Endothelial cell (in vitro differentiated cells): ENCODE results near the gene ERCC1. TPM values are rescaled to one million over a fixed set of nuclear protein-coding genes. Genes with fewer than 3 reads are reported as not detected.
A peak's percentile ranks its signal among the peaks of the same experiment; 100 is the strongest.
"Not testable (repeated sequence)": the region's sequence is repeated elsewhere in the genome, so short reads cannot be mapped to it uniquely, and the experiment has no call there.

Source experiments
- DNase-seq: peaks from one replicate; pipeline ENCODE4 v3.0.0; 2021; ENCODE audit warnings: low spot score
- H3K27ac Mint-ChIP-seq: one replicate; pipeline ENCODE4 v1.8.0; 2021; ENCODE audit warnings: mixed read lengths, inconsistent platforms; ENCODE audit not compliant: unreplicated experiment
- H3K27me3 Mint-ChIP-seq: one replicate; pipeline ENCODE4 v1.8.0; 2021; ENCODE audit warnings: mild to moderate bottlenecking, moderate library complexity, mixed read lengths, inconsistent platforms; ENCODE audit not compliant: unreplicated experiment
- H3K36me3 Mint-ChIP-seq: one replicate; pipeline ENCODE4 v1.8.0; 2021; ENCODE audit warnings: mild to moderate bottlenecking, low read depth, mixed read lengths, inconsistent platforms; ENCODE audit not compliant: unreplicated experiment
- H3K4me1 Mint-ChIP-seq: one replicate; pipeline ENCODE4 v1.8.0; 2021; ENCODE audit warnings: mild to moderate bottlenecking, mixed read lengths, inconsistent platforms; ENCODE audit not compliant: unreplicated experiment
- H3K4me3 Mint-ChIP-seq: one replicate; pipeline ENCODE4 v1.8.0; 2021; ENCODE audit warnings: mild to moderate bottlenecking, mixed read lengths, inconsistent platforms; ENCODE audit not compliant: unreplicated experiment
- H3K9me3 Mint-ChIP-seq: one replicate; pipeline ENCODE4 v1.8.0; 2021; ENCODE audit warnings: mixed read lengths, inconsistent platforms; ENCODE audit not compliant: unreplicated experiment
- CTCF ChIP-seq: fragments of 200-600 bp; sonication (generic); IDR thresholded peaks from one replicate; pipeline ENCODE4 v1.5.0; 2021; ENCODE audit warnings: antibody characterized with exemption; ENCODE audit not compliant: unreplicated experiment
- total RNA-seq: library from RNA; stranded (reverse); fragmentation: NEBNext Ultra II Directional; extraction: Animal tissue kit (Norgen Biotek cat#: 25700); gene quantifications from one replicate; pipeline ENCODE4 v1.2.1, GENCODE V29; 2021; ENCODE audit not compliant: unreplicated experiment

The ERCC1 gene
- total RNA-seq, 1 donor from 2014 or later = 62.8 TPM

DNA sequence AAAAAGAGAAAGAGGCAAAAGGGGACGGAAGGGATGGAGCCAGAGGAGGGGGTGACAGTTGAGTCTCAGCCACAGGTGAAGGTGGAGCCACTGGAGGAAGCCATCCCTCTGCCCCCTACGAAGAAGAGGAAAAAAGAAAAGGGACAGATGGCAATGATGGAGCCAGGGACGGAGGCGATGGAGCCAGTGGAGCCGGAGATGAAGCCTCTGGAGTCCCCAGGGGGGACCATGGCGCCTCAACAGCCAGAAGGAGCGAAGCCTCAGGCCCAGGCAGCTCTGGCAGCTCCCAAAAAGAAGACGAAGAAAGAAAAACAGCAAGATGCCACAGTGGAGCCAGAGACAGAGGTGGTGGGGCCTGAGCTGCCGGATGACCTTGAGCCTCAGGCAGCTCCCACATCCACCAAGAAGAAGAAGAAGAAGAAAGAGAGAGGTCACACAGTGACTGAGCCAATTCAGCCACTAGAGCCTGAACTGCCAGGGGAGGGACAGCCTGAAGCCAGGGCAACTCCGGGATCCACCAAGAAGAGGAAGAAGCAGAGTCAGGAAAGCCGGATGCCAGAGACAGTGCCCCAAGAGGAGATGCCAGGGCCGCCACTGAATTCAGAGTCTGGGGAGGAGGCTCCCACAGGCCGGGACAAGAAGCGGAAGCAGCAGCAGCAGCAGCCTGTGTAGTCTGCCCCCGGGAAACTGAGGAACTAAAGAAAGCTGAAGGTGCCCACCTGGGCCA lies 14.7 kb downstream of the ERCC1 start:
- TF ChIP-seq CTCF = no peak
- Mint-ChIP-seq H3K27ac (no peak overlapping the region), H3K27me3 (peaks cover 12% of the 10 kb centered on the region)

GRCh38 chr19:45408121-45408520 lies 15.6 kb downstream of the ERCC1 start:
- no peak for TF ChIP-seq CTCF
- peaks cover 12% of the 10 kb centered on the region for H3K27me3 Mint-ChIP-seq
- H3K9me3 Mint-ChIP-seq = no peaks in the 10 kb centered on the region
- H3K27ac Mint-ChIP-seq = no peak overlapping the region
- DNase-seq = no peak
- no peak overlapping the region for H3K4me3 Mint-ChIP-seq
- H3K4me1 Mint-ChIP-seq = peaks cover 13% of the 10 kb centered on the region
- peaks cover 12% of the 10 kb centered on the region for H3K36me3 Mint-ChIP-seq

More for the DNA sequence above, 14.7 kb downstream of the ERCC1 start:
- Mint-ChIP-seq H3K4me1 (peaks cover 13% of the 10 kb centered on the region), H3K36me3 (peaks cover 18% of the 10 kb centered on the region), H3K9me3 (no peaks in the 10 kb centered on the region), H3K4me3 (peak overlapping the region; percentile 42)
- no peak for DNase-seq

GRCh38 chr19:45407585-45407984 lies 16.1 kb downstream of the ERCC1 start:
- H3K36me3 Mint-ChIP-seq = peaks cover 12% of the 10 kb centered on the region
- H3K4me3 Mint-ChIP-seq = not testable (repeated sequence)
- H3K27me3 Mint-ChIP-seq = peaks cover 12% of the 10 kb centered on the region

DNA sequence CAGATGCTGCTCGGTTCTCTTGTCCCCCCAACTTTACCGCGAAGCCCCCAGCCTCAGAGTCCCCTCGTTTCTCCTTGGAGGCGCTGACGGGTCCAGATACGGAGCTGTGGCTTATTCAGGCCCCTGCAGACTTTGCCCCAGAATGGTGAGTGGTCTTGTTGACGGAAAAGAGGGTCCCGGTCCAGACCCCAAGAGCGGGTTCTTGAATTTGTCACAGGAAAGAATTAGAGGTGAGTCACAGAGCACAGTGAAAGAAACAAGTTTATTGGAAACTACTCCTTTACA lies 16.7 kb downstream of the ERCC1 start:
- Mint-ChIP-seq H3K36me3 (peaks cover 12% of the 10 kb centered on the region), H3K9me3 (no peaks in the 10 kb centered on the region), H3K4me1 (peaks cover 13% of the 10 kb centered on the region), H3K27ac (no peak overlapping the region), H3K27me3 (peaks cover 12% of the 10 kb centered on the region), H3K4me3 (peak overlapping the region; percentile 96)
- no peak for TF ChIP-seq CTCF
- DNase-seq = no peak

More at GRCh38 chr19:45407585-45407984, 16.1 kb downstream of the ERCC1 start:
- H3K27ac Mint-ChIP-seq, DNase-seq, H3K9me3 Mint-ChIP-seq: not testable (repeated sequence)
- H3K4me1 Mint-ChIP-seq = peaks cover 13% of the 10 kb centered on the region

DNA sequence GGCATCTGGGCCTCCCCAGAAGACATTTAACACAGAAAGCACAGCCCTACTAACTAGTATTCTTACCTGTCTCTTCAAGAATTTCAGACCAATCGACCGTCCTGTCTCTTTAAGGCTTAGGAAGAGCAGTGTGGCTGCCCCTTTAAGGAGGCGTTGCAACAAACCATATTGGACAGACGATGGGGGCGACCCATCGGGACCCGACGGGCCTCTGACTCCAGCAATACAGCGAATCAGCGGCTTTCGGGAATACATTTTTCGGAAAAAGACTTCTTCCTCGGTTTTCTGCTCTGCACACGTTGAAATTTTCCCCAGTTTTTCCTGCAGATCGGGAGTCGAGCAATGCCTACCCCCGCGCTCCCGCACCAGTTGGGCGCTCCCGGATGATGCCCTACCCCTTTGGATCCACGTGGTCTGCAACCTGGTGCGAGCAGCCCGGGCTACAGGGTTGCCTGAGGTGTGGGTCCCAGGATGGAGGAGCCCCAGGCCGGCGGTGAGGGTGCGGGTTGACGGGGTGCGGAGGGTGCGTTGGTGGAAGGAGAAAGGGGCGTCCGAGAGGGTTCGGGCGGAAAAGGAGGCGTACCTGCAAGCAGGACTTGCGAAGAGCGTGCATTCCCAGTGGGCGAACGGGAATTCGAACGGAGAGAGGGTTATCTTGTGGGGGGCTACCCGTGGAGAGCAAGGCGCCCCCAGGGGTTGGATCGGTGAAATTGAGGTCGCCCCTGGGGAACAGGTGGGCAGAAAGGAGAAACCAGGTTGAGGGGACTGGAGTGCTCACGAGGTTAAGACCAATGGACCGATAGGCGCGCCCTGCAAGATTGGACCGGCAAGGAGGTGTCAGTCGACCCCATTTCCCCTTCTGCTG lies 17.3 kb downstream of the ERCC1 start, which contains the start of gene POLR1G:
TSS of gene POLR1G (plus strand) at position 419 of the 865 bp plus-strand sequence. CDS start at position 472, 53 bp downstream.
- Mint-ChIP-seq H3K9me3 (no peaks in the 10 kb centered on the region), H3K36me3 (peaks cover 12% of the 10 kb centered on the region), H3K27me3 (peaks cover 12% of the 10 kb centered on the region), H3K27ac (peak within 1 kb of the TSS; percentile 98), H3K4me1 (peaks cover 13% of the 10 kb centered on the region), H3K4me3 (peak within 1 kb of the TSS; percentile 96)
- peak; percentile 68 for DNase-seq
- no peak for TF ChIP-seq CTCF
